CD4-positive, alpha-beta T cell treated with Interleukin-15 for 1 hour (primary cell): Measurements from ENCODE around the gene OSBPL6.
"Not testable (repeated sequence)": the region's sequence is repeated elsewhere in the genome, so short reads cannot be mapped to it uniquely, and the experiment has no call there.

ENCODE experiments used
- DNase-seq: peaks from one replicate; pipeline ENCODE4 v3.0.0-alpha.2; 2020

The OSBPL6 gene

GRCh38 chr2:178193823-178194599 lies at the start of gene OSBPL6:
Gene OSBPL6, plus strand, starts transcription at chr2:178194512. Its CDS starts 111,673 bp downstream, at chr2:178306185.
- peak; percentile 49 for DNase-seq

- no peak for DNase-seq
Measured at GRCh38 chr2:178152033-178152432, 42.3 kb upstream of the OSBPL6 start.

GRCh38 chr2:178152542-178152941 lies 41.8 kb upstream of the OSBPL6 start:
- DNase-seq: no peak

- DNase-seq: no peak
Measured at GRCh38 chr2:178152977-178153376, 41.3 kb upstream of the OSBPL6 start.

- not testable (repeated sequence) for DNase-seq
Measured at GRCh38 chr2:178153878-178154277, 40.4 kb upstream of the OSBPL6 start.

- DNase-seq: no peak
Measured at GRCh38 chr2:178155524-178155923, 38.8 kb upstream of the OSBPL6 start.

- no peak for DNase-seq
Measured at GRCh38 chr2:178157574-178157973, 36.7 kb upstream of the OSBPL6 start.

- DNase-seq: no peak
Measured at GRCh38 chr2:178159966-178160365, 34.3 kb upstream of the OSBPL6 start.

GRCh38 chr2:178160601-178161000 lies 33.7 kb upstream of the OSBPL6 start:
- no peak for DNase-seq

GRCh38 chr2:178163395-178163794 lies 30.9 kb upstream of the OSBPL6 start:
- no peak for DNase-seq

- no peak for DNase-seq
Measured at GRCh38 chr2:178163911-178164310, 30.4 kb upstream of the OSBPL6 start.

GRCh38 chr2:178173657-178174056 lies 20.7 kb upstream of the OSBPL6 start:
- DNase-seq: no peak

GRCh38 chr2:178177066-178177679 lies 17.1 kb upstream of the OSBPL6 start:
- DNase-seq: no peak

GRCh38 chr2:178180648-178181047 lies 13.7 kb upstream of the OSBPL6 start:
- not testable (repeated sequence) for DNase-seq

- DNase-seq: no peak
Measured at GRCh38 chr2:178187861-178188260, 6.5 kb upstream of the OSBPL6 start.

GRCh38 chr2:178188466-178188865 lies 5.8 kb upstream of the OSBPL6 start:
- no peak for DNase-seq

GRCh38 chr2:178191004-178191508 lies 3.3 kb upstream of the OSBPL6 start:
- DNase-seq: no peak

GRCh38 chr2:178191511-178191910 lies 2.8 kb upstream of the OSBPL6 start:
- DNase-seq: no peak

- DNase-seq: no peak
Measured at GRCh38 chr2:178193496-178193822, 853 bp upstream of the OSBPL6 start.

- no peak for DNase-seq
Measured at GRCh38 chr2:178194600-178195389, 483 bp downstream of the OSBPL6 start.

GRCh38 chr2:178195390-178196166 lies 1.3 kb downstream of the OSBPL6 start:
- no peak for DNase-seq

- no peak for DNase-seq
Measured at GRCh38 chr2:178197791-178198190, 3.5 kb downstream of the OSBPL6 start.

GRCh38 chr2:178198441-178198840 lies 4.1 kb downstream of the OSBPL6 start:
- DNase-seq: not testable (repeated sequence)
